WTC11 (cell line): ENCODE results near the gene TMTC2. TPM values are rescaled to one million over a fixed set of nuclear protein-coding genes. Genes with fewer than 3 reads are reported as not detected.

Source experiments
- ATAC-seq: fragments of 200-7000 bp; cut with Tn5 transposase; 2 replicates; pipeline ENCODE4 v1.10.0; 2021; ENCODE audit warnings: mild to moderate bottlenecking, moderate library complexity
- CTCF ChIA-PET: fragments of 300-600 bp; sonication (Branson Sonifier 250); formaldehyde crosslinking; loops from one replicate; lab custom pipeline; 2021; ENCODE audit warnings: antibody characterized with exemption; lab: Charles Lee
- POLR2A ChIA-PET: fragments of 350-600 bp; sonication (Branson Sonifier 250); formaldehyde crosslinking; loops from one replicate; lab custom pipeline; 2021; ENCODE audit warnings: antibody characterized with exemption; lab: Charles Lee
- DNase-seq: peaks from one replicate; pipeline ENCODE4 v3.0.0; 2021; ENCODE audit warnings: low spot score
- H3K27ac Mint-ChIP-seq: 2 replicates; pipeline ENCODE4 v1.8.0; 2021; ENCODE audit warnings: mixed read lengths
- H3K27me3 Mint-ChIP-seq: 2 replicates; pipeline ENCODE4 v1.8.0; 2021; ENCODE audit warnings: low read depth, mild to moderate bottlenecking, moderate library complexity, mixed read lengths
- H3K36me3 Mint-ChIP-seq: 2 replicates; pipeline ENCODE4 v1.8.0; 2021; ENCODE audit warnings: mixed read lengths
- H3K4me1 Mint-ChIP-seq: 2 replicates; pipeline ENCODE4 v1.8.0; 2022; ENCODE audit warnings: mixed read lengths
- H3K4me3 Mint-ChIP-seq: 2 replicates; pipeline ENCODE4 v1.8.0; 2021; ENCODE audit warnings: mild to moderate bottlenecking, moderate library complexity, mixed read lengths
- H3K9me3 Mint-ChIP-seq: 2 replicates; pipeline ENCODE4 v1.8.0; 2021; ENCODE audit warnings: mixed read lengths
- AR ChIP-seq: fragments of 250-450 bp; sonication (Bioruptor Pico); IDR thresholded peaks from 2 replicates; pipeline ENCODE4 v1.9.0; 2021; ENCODE audit warnings: mild to moderate bottlenecking
- CDX4 ChIP-seq: fragments of 250-450 bp; sonication (Bioruptor Pico); IDR thresholded peaks from 2 replicates; pipeline ENCODE4 v1.9.0; 2021; ENCODE audit warnings: moderate library complexity, mild to moderate bottlenecking, inconsistent platforms, borderline replicate concordance
- FOXJ3 ChIP-seq: sonication (generic); formaldehyde crosslinking; IDR thresholded peaks from 2 replicates; pipeline ENCODE4 v1.9.0; 2021; ENCODE audit warnings: missing genetic modification reagents, mild to moderate bottlenecking, borderline replicate concordance
- FOXK1 ChIP-seq: sonication (generic); formaldehyde crosslinking; IDR thresholded peaks from 2 replicates; pipeline ENCODE4 v1.8.0; 2022; ENCODE audit warnings: mild to moderate bottlenecking, moderate library complexity, missing genetic modification reagents
- GTF2I ChIP-seq: fragments of 250-450 bp; sonication (Bioruptor Pico); conservative IDR thresholded peaks from 2 replicates; pipeline ENCODE4 v1.4.0; 2021; ENCODE audit warnings: mild to moderate bottlenecking
- HMGA2 ChIP-seq: fragments of 250-450 bp; sonication (Bioruptor Pico); IDR thresholded peaks from 2 replicates; pipeline ENCODE4 v1.4.0; 2021; ENCODE audit warnings: mild to moderate bottlenecking, moderate library complexity
- JAZF1 ChIP-seq: fragments of 250-450 bp; sonication (Bioruptor Pico); IDR thresholded peaks from 2 replicates; pipeline ENCODE4 v1.9.0; 2021; ENCODE audit warnings: moderate library complexity, mild to moderate bottlenecking, inconsistent platforms
- MAX ChIP-seq: sonication (generic); formaldehyde crosslinking; IDR thresholded peaks from 2 replicates; pipeline ENCODE4 v1.8.0; 2022; ENCODE audit warnings: mild to moderate bottlenecking, missing genetic modification reagents
- NFE2L1 ChIP-seq: sonication (generic); formaldehyde crosslinking; IDR thresholded peaks from 2 replicates; pipeline ENCODE4 v1.8.1; 2023; ENCODE audit warnings: missing genetic modification reagents
- SMAD4 ChIP-seq: sonication (generic); formaldehyde crosslinking; IDR thresholded peaks from 2 replicates; pipeline ENCODE4 v1.8.0; 2022; ENCODE audit warnings: mild to moderate bottlenecking, missing genetic modification reagents
- TCF7 ChIP-seq: sonication (generic); formaldehyde crosslinking; IDR thresholded peaks from 2 replicates; pipeline ENCODE4 v1.8.0; 2022; ENCODE audit warnings: mild to moderate bottlenecking, low read depth, missing genetic modification reagents, moderate library complexity
- ZBTB21 ChIP-seq: sonication (generic); formaldehyde crosslinking; IDR thresholded peaks from 2 replicates; pipeline ENCODE4 v1.8.1; 2023; ENCODE audit warnings: mild to moderate bottlenecking, missing genetic modification reagents, borderline replicate concordance
- ZNF121 ChIP-seq: sonication (generic); formaldehyde crosslinking; IDR thresholded peaks from 2 replicates; pipeline ENCODE4 v1.8.0; 2023; ENCODE audit warnings: missing genetic modification reagents
- ZNF425 ChIP-seq: fragments of 250-450 bp; sonication (Bioruptor Pico); conservative IDR thresholded peaks from 2 replicates; pipeline ENCODE4 v1.9.0; 2021; ENCODE audit warnings: mild to moderate bottlenecking
- total RNA-seq: library from RNA; stranded (reverse); gene quantifications from 3 replicates; pipeline ENCODE4 v1.2.3, GENCODE V29; 2021
- TF ChIP-seq, protein P1 (sequence below): fragments of 250-450 bp; sonication (Bioruptor Pico); IDR thresholded peaks from 2 replicates; pipeline ENCODE4 v1.9.0; 2021; ENCODE audit warnings: mild to moderate bottlenecking
- TF ChIP-seq, protein P2 (sequence below): sonication (generic); formaldehyde crosslinking; IDR thresholded peaks from 2 replicates; pipeline ENCODE4 v1.8.1; 2022; ENCODE audit warnings: mild to moderate bottlenecking, moderate library complexity, missing genetic modification reagents
- TF ChIP-seq, protein P3 (sequence below): sonication (generic); formaldehyde crosslinking; IDR thresholded peaks from 2 replicates; pipeline ENCODE4 v1.8.1; 2022; ENCODE audit warnings: missing genetic modification reagents, borderline replicate concordance
- TF ChIP-seq, protein P4 (sequence below): sonication (generic); formaldehyde crosslinking; conservative IDR thresholded peaks from 2 replicates; pipeline ENCODE4 v1.8.1; 2022; ENCODE audit warnings: mild to moderate bottlenecking, missing genetic modification reagents
- TF ChIP-seq, protein P5 (sequence below): sonication (generic); formaldehyde crosslinking; IDR thresholded peaks from 2 replicates; pipeline ENCODE4 v1.8.0; 2022; ENCODE audit warnings: mild to moderate bottlenecking, missing genetic modification reagents

TMTC2 gene
- total RNA-seq, 1 experiment from 2014 or later = 6.4 TPM

DNA sequence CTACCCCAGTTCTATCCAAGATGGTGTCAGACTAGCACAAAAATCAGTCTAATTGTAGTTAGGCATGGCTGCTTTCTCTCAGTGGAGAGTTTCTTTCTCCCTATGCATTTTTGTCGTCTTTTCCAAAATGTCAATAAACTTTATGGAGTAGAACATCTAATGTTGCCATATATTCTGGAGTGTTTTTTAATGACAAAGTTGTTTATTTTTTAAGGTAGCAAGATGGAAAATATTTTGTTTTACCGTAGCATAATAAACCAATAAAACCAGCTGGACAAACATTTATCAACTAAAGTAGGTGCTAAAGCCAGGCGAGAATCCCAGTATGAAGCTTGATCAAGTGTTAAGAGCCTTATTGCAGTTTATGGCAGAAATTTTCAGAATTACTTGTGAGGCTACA is 146.3 kb downstream of the TMTC2 start (continued):
- TF ChIP-seq, protein P1, sequence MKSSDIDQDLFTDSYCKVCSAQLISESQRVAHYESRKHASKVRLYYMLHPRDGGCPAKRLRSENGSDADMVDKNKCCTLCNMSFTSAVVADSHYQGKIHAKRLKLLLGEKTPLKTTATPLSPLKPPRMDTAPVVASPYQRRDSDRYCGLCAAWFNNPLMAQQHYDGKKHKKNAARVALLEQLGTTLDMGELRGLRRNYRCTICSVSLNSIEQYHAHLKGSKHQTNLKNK = no peak
- no peak for TF ChIP-seq ZNF121
- TF ChIP-seq HMGA2 (CRISPR knock-in tag) = no peak

DNA sequence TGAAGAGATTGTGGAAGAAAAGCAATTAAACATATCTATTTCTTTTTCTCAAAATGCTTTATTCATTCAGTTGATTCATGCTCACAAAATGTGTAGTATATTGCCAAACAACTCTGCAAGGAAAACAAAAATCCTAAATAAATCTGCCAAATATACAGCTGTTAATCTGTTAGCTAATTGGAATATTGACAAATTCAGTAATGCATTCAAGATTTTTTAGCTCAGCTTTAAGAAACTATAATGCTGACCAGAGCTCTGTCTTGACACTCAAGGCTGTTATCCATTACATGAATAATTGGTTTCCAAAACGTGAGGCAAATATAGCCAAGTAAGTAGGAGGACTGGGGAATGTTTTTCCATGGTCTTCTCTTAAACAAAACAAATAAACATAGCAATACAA is 146.8 kb downstream of the TMTC2 start:
- Mint-ChIP-seq H3K4me1 (peaks cover 24% of the 10 kb centered on the region), H3K36me3 (no peaks in the 10 kb centered on the region), H3K9me3 (no peaks in the 10 kb centered on the region), H3K27me3 (no peaks in the 10 kb centered on the region), H3K27ac (no peak overlapping the region), H3K4me3 (no peak overlapping the region)
- no peak for ATAC-seq
- TF ChIP-seq JAZF1 (CRISPR knock-in tag) (no peak), AR (no peak), FOXK1 (CRISPR knock-in tag) (no peak), TCF7 (no peak), MAX (CRISPR knock-in tag) (no peak), SMAD4 (CRISPR knock-in tag) (no peak), GTF2I (no peak), CDX4 (CRISPR knock-in tag) (no peak), ZBTB21 (CRISPR knock-in tag) (no peak), FOXJ3 (CRISPR knock-in tag) (no peak), NFE2L1 (CRISPR knock-in tag) (no peak), ZNF425 (CRISPR knock-in tag) (no peak)
- TF ChIP-seq, protein P2, sequence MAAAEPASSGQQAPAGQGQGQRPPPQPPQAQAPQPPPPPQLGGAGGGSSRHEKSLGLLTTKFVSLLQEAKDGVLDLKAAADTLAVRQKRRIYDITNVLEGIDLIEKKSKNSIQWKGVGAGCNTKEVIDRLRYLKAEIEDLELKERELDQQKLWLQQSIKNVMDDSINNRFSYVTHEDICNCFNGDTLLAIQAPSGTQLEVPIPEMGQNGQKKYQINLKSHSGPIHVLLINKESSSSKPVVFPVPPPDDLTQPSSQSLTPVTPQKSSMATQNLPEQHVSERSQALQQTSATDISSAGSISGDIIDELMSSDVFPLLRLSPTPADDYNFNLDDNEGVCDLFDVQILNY (CRISPR knock-in tag) = no peak
- TF ChIP-seq, protein P3, sequence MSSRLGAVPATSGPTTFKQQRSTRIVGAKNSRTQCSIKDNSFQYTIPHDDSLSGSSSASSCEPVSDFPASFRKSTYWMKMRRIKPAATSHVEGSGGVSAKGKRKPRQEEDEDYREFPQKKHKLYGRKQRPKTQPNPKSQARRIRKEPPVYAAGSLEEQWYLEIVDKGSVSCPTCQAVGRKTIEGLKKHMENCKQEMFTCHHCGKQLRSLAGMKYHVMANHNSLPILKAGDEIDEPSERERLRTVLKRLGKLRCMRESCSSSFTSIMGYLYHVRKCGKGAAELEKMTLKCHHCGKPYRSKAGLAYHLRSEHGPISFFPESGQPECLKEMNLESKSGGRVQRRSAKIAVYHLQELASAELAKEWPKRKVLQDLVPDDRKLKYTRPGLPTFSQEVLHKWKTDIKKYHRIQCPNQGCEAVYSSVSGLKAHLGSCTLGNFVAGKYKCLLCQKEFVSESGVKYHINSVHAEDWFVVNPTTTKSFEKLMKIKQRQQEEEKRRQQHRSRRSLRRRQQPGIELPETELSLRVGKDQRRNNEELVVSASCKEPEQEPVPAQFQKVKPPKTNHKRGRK (CRISPR knock-in tag) = no peak
- TF ChIP-seq, protein P4, sequence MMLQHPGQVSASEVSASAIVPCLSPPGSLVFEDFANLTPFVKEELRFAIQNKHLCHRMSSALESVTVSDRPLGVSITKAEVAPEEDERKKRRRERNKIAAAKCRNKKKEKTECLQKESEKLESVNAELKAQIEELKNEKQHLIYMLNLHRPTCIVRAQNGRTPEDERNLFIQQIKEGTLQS = no peak
- TF ChIP-seq, protein P5, sequence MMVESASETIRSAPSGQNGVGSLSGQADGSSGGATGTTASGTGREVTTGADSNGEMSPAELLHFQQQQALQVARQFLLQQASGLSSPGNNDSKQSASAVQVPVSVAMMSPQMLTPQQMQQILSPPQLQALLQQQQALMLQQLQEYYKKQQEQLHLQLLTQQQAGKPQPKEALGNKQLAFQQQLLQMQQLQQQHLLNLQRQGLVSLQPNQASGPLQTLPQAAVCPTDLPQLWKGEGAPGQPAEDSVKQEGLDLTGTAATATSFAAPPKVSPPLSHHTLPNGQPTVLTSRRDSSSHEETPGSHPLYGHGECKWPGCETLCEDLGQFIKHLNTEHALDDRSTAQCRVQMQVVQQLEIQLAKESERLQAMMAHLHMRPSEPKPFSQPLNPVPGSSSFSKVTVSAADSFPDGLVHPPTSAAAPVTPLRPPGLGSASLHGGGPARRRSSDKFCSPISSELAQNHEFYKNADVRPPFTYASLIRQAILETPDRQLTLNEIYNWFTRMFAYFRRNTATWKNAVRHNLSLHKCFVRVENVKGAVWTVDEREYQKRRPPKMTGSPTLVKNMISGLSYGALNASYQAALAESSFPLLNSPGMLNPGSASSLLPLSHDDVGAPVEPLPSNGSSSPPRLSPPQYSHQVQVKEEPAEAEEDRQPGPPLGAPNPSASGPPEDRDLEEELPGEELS (CRISPR knock-in tag) = no peak
- no peak for DNase-seq
- CTCF ChIA-PET = no interaction called here
- POLR2A ChIA-PET = no interaction called here
